OCI-LY7 (cell line): Measurements from ENCODE around the gene TJP2.

ENCODE experiments used
- CTCF ChIP-seq: fragments of 200-600 bp; sonication (generic); conservative IDR thresholded peaks from 2 replicates; pipeline ENCODE4 v1.5.1; 2014; ENCODE audit warnings: mild to moderate bottlenecking, antibody characterized with exemption, low read length, moderate library complexity, mixed read lengths
- EZH2phosphoT487 ChIP-seq: fragments of 200-600 bp; sonication (generic); IDR thresholded peaks from 2 replicates; pipeline ENCODE4 v1.6.1; 2018; ENCODE audit warnings: low read depth, borderline replicate concordance, mild to moderate bottlenecking, mixed run types, antibody characterized with exemption, low read length, moderate library complexity, mixed read lengths

- TF ChIP-seq CTCF (no peak), EZH2phosphoT487 (no peak)
Observed at GRCh38 chr9:69308206-69308931, 134.3 kb downstream of the TJP2 start.
